NCI-H1417 treated with DMSO at 0.1 percent for 48 hours (cell line): ENCODE results near the gene SCYL2.
"Not testable (repeated sequence)": the region's sequence is repeated elsewhere in the genome, so short reads cannot be mapped to it uniquely, and the experiment has no call there.

ENCODE experiments used
- DNase-seq: peaks from one replicate; lab custom pipeline; 2025; lab: John Stamatoyannopoulos, UW

The SCYL2 gene

GRCh38 chr12:100263131-100263530 is 3.8 kb upstream of the SCYL2 start:
- no peak for DNase-seq

GRCh38 chr12:100265107-100265506 is 1.9 kb upstream of the SCYL2 start:
- not testable (repeated sequence) for DNase-seq

GRCh38 chr12:100265732-100266584 is 1.0 kb upstream of the SCYL2 start:
- DNase-seq, result no peak

- DNase-seq, result peak; percentile 65
These were observed 467 bp upstream of the SCYL2 start for GRCh38 chr12:100266585-100266834.

GRCh38 chr12:100267603-100268281 is 765 bp downstream of the SCYL2 start:
- DNase-seq, result no peak

GRCh38 chr12:100268835-100269564 is 2.0 kb downstream of the SCYL2 start:
- DNase-seq, result no peak

GRCh38 chr12:100273782-100274181 is 6.8 kb downstream of the SCYL2 start:
- DNase-seq, result no peak

- no peak for DNase-seq
These were observed 7.3 kb downstream of the SCYL2 start for GRCh38 chr12:100274291-100274690.

GRCh38 chr12:100279159-100279558 is 12.2 kb downstream of the SCYL2 start:
- DNase-seq, result no peak

- no peak for DNase-seq
These were observed 12.7 kb downstream of the SCYL2 start for GRCh38 chr12:100279607-100280244.

- not testable (repeated sequence) for DNase-seq
These were observed 17.6 kb downstream of the SCYL2 start for GRCh38 chr12:100284556-100284955.

- no peak for DNase-seq
These were observed 22.1 kb downstream of the SCYL2 start for GRCh38 chr12:100289038-100289437.

GRCh38 chr12:100290016-100290415 is 23.0 kb downstream of the SCYL2 start:
- no peak for DNase-seq

GRCh38 chr12:100293017-100293416 is 26.0 kb downstream of the SCYL2 start:
- no peak for DNase-seq

GRCh38 chr12:100294366-100294765 is 27.4 kb downstream of the SCYL2 start:
- DNase-seq, result not testable (repeated sequence)

GRCh38 chr12:100295764-100296555 is 29.0 kb downstream of the SCYL2 start:
- DNase-seq, result no peak

GRCh38 chr12:100302081-100302480 is 35.1 kb downstream of the SCYL2 start:
- no peak for DNase-seq

- no peak for DNase-seq
These were observed 36.9 kb downstream of the SCYL2 start for GRCh38 chr12:100303831-100304230.

- DNase-seq, result not testable (repeated sequence)
These were observed 37.4 kb downstream of the SCYL2 start for GRCh38 chr12:100304334-100304733.

GRCh38 chr12:100308138-100308537 is 41.2 kb downstream of the SCYL2 start:
- DNase-seq, result not testable (repeated sequence)

- DNase-seq, result no peak
These were observed 44.3 kb downstream of the SCYL2 start for GRCh38 chr12:100311317-100311716.

GRCh38 chr12:100317371-100317770 is 50.4 kb downstream of the SCYL2 start:
- DNase-seq, result no peak
